Measurements from ENCODE around the gene TMEM263.

- TF ChIP-seq CTCF (IDR thresholded peaks at IDR 0.05) (no peak), POLR2A (IDR thresholded peaks at IDR 0.05) (no peak)
Measured at GRCh38 chr12:107019546-107019945, 63.8 kb downstream of the TMEM263 start.
